ENCODE results near the gene BIN1.

The BIN1 gene

GRCh38 chr2:127027715-127028114, 79.2 kb downstream of the BIN1 start:
- no peaks in the 10 kb centered on the region for H3K4me1 ChIP-seq (ENCODE audit: low read length)
- H3K9ac ChIP-seq (ENCODE audit: low read length) = no peak overlapping the region
- TF ChIP-seq, protein P1, sequence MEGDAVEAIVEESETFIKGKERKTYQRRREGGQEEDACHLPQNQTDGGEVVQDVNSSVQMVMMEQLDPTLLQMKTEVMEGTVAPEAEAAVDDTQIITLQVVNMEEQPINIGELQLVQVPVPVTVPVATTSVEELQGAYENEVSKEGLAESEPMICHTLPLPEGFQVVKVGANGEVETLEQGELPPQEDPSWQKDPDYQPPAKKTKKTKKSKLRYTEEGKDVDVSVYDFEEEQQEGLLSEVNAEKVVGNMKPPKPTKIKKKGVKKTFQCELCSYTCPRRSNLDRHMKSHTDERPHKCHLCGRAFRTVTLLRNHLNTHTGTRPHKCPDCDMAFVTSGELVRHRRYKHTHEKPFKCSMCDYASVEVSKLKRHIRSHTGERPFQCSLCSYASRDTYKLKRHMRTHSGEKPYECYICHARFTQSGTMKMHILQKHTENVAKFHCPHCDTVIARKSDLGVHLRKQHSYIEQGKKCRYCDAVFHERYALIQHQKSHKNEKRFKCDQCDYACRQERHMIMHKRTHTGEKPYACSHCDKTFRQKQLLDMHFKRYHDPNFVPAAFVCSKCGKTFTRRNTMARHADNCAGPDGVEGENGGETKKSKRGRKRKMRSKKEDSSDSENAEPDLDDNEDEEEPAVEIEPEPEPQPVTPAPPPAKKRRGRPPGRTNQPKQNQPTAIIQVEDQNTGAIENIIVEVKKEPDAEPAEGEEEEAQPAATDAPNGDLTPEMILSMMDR (IDR thresholded peaks at IDR 0.05; ENCODE audit: low read depth, low read length) = peak; percentile 36; the same call in 1 of the 2 replicates
- TF ChIP-seq EZH2phosphoT487 (IDR thresholded peaks at IDR 0.05; ENCODE audit: low read depth) = no peak
- H4K20me1 ChIP-seq (ENCODE audit: insufficient read depth, low read length) = no peaks in the 10 kb centered on the region
- no peaks in the 10 kb centered on the region for H3K79me2 ChIP-seq (ENCODE audit: low read length)
- no peaks in the 10 kb centered on the region for H3K9me3 ChIP-seq (ENCODE audit: insufficient read depth, low read length)
- no peak overlapping the region for H3K27ac ChIP-seq (ENCODE audit: low read length)
- no peaks in the 10 kb centered on the region for H3K36me3 ChIP-seq (replicated peaks; ENCODE audit: low read depth, low read length)
- H3K4me2 ChIP-seq (ENCODE audit: low read length) = no peak overlapping the region
- no peak overlapping the region for H2AFZ ChIP-seq (ENCODE audit: low read depth, low read length)
- peaks cover 9% of the 10 kb centered on the region; the same call in 1 of the 2 replicates for H3K27me3 ChIP-seq (ENCODE audit: low read depth, low read length)
- H3K4me3 ChIP-seq (ENCODE audit: low read length) = no peak overlapping the region

DNA sequence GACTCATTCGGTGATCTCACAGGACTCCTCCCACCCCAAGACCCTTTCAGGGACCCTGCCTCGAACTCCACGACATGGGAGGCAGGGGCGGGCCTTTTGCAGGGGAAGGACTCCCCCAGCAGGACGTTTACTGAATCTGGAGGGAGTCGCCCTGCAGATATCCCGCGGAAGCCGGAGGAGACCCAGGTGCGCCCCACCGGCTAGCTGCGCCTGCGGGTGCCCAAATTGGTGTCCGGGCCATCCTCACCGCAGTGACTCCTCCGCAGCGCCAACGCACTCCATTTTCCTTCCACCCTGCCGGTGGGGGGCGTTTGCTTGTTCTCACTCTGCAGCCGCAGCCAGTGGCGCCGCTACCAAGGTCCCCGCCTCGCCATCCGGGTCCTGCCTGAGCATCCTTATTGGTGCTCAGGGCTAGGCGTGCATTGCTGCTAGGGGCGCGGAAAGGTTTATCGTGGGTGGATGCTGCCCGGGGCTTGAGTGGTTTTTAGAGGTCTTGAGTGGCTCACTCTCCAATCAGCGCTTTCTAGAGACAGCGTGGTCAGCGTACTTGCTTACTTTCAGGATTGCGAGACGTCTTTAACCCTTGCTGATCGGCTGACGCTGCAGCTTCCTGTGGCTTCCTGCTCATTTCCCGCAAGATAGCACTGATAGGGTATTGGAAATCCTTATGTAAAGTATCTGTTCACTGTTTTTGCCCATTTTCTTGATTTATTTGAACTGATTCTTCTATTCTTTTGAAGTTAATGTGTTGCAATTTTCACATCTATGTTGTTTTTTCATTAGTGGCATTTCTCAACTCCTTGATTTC, 81.4 kb downstream of the BIN1 start:
- Histone ChIP-seq H3K27me3 (ENCODE audit: low read depth, low read length) (peaks cover 9% of the 10 kb centered on the region; the same call in 1 of the 2 replicates), H3K4me3 (ENCODE audit: low read length) (no peak overlapping the region), H4K20me1 (ENCODE audit: insufficient read depth, low read length) (no peaks in the 10 kb centered on the region), H3K79me2 (ENCODE audit: low read length) (no peaks in the 10 kb centered on the region), H3K36me3 (replicated peaks; ENCODE audit: low read depth, low read length) (no peaks in the 10 kb centered on the region), H3K9ac (ENCODE audit: low read length) (no peak overlapping the region), H3K27ac (ENCODE audit: low read length) (no peak overlapping the region), H3K4me1 (ENCODE audit: low read length) (no peaks in the 10 kb centered on the region), H2AFZ (ENCODE audit: low read depth, low read length) (no peak overlapping the region), H3K4me2 (ENCODE audit: low read length) (0 out of 2 replicates have a peak overlapping the region, but pooled peaks have one; percentile 1), H3K9me3 (ENCODE audit: insufficient read depth, low read length) (no peaks in the 10 kb centered on the region)
- TF ChIP-seq, protein P1 (IDR thresholded peaks at IDR 0.05; ENCODE audit: low read depth, low read length) = no peak
- no peak for TF ChIP-seq EZH2phosphoT487 (IDR thresholded peaks at IDR 0.05; ENCODE audit: low read depth)

GRCh38 chr2:127024769-127025358, 82.1 kb downstream of the BIN1 start:
- Histone ChIP-seq H4K20me1 (ENCODE audit: insufficient read depth, low read length) (no peaks in the 10 kb centered on the region), H3K27ac (ENCODE audit: low read length) (no peak overlapping the region), H3K36me3 (replicated peaks; ENCODE audit: low read depth, low read length) (no peaks in the 10 kb centered on the region), H3K4me2 (ENCODE audit: low read length) (no peak overlapping the region), H2AFZ (ENCODE audit: low read depth, low read length) (no peak overlapping the region), H3K4me1 (ENCODE audit: low read length) (no peaks in the 10 kb centered on the region), H3K4me3 (ENCODE audit: low read length) (no peak overlapping the region), H3K79me2 (ENCODE audit: low read length) (no peaks in the 10 kb centered on the region), H3K9ac (ENCODE audit: low read length) (no peak overlapping the region), H3K9me3 (ENCODE audit: insufficient read depth, low read length) (no peaks in the 10 kb centered on the region), H3K27me3 (ENCODE audit: low read depth, low read length) (peaks cover 9% of the 10 kb centered on the region; the same call in 1 of the 2 replicates)
- TF ChIP-seq EZH2phosphoT487 (IDR thresholded peaks at IDR 0.05; ENCODE audit: low read depth) = no peak
- TF ChIP-seq, protein P1 (IDR thresholded peaks at IDR 0.05; ENCODE audit: low read depth, low read length) = no peak

DNA sequence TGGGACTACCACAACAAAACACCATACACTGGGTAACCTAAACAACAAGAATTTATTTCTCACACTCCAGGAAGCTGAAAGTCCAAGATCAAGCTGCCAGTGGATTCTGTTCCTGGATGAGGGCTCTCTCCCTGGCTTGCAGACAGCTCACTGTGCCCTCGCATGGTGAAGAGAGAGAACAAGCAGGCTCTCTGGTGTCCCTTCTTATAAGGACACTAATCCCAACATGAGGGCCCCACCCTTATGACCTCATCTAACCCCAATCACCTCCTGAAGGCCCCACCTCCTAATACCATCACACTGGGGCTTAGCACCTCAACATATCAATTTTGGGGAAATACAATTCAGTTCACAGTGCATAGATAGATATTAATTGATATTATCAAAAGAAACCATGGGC, 83.5 kb downstream of the BIN1 start:
- Histone ChIP-seq H4K20me1 (ENCODE audit: insufficient read depth, low read length) (no peaks in the 10 kb centered on the region), H3K36me3 (replicated peaks; ENCODE audit: low read depth, low read length) (no peaks in the 10 kb centered on the region), H3K27ac (ENCODE audit: low read length) (no peak overlapping the region), H3K27me3 (ENCODE audit: low read depth, low read length) (peaks cover 13% of the 10 kb centered on the region; the same call in 1 of the 2 replicates), H3K9me3 (ENCODE audit: insufficient read depth, low read length) (no peaks in the 10 kb centered on the region), H3K4me3 (ENCODE audit: low read length) (no peak overlapping the region), H3K4me2 (ENCODE audit: low read length) (no peak overlapping the region), H3K4me1 (ENCODE audit: low read length) (no peaks in the 10 kb centered on the region), H2AFZ (ENCODE audit: low read depth, low read length) (no peak overlapping the region), H3K79me2 (ENCODE audit: low read length) (no peaks in the 10 kb centered on the region), H3K9ac (ENCODE audit: low read length) (no peak overlapping the region)
- no peak for TF ChIP-seq EZH2phosphoT487 (IDR thresholded peaks at IDR 0.05; ENCODE audit: low read depth)
- TF ChIP-seq, protein P1 (IDR thresholded peaks at IDR 0.05; ENCODE audit: low read depth, low read length) = no peak
